ENCODE measurements around the gene RAMP1. TPM values are rescaled to one million over a fixed set of nuclear protein-coding genes. Genes with fewer than 3 reads are reported as not detected.

Gene RAMP1
- total RNA-seq, 1 donor from 2014 or later: 10.0 TPM

DNA sequence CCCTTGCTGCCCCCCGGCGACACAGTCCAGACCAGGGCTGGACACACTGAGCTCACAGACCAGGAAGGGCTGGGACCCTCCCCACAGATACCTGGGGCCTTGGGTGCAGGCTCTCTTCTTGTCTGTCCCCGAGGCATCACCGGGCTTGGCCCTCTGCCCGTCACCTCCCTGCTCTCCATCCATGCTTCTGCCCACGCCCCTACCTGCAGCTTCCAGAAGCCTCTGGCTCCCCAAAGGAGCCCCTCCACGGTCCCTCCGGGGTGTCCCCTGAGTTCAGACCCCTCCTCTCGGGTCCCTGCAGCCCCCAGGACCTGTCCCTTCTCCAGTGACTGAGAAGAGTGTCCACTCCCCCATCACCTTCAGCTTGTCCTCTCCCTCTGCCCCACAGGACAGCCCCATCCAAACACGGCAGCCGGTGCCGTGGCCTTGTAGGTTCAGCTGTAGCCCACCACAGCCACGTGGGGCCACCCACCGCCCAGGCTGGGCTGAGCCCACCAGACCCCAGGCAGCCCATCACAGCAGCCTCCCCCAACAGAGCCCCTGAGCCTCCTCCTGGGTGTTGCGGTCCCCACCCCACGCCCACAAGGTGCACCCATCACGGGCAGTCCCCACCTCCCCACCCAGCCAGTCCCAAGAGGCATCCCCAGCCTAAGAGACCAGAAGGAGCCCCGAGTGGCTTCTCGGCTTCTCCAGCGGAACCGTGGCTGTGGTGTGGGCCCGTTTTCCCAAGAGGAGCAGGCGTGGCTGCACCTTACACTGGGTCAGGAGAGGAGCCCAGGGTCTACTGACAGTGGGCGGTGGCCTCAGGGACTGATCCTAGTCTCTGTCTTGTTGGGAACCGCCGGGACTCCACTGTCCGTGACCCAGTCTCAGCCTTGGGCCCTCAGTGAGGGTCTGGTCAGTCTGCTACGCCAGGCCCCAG, 53.1 kb downstream of the RAMP1 start:
- DNase-seq (ENCODE audit: low spot score) (no peak), ATAC-seq (no peak)

DNA sequence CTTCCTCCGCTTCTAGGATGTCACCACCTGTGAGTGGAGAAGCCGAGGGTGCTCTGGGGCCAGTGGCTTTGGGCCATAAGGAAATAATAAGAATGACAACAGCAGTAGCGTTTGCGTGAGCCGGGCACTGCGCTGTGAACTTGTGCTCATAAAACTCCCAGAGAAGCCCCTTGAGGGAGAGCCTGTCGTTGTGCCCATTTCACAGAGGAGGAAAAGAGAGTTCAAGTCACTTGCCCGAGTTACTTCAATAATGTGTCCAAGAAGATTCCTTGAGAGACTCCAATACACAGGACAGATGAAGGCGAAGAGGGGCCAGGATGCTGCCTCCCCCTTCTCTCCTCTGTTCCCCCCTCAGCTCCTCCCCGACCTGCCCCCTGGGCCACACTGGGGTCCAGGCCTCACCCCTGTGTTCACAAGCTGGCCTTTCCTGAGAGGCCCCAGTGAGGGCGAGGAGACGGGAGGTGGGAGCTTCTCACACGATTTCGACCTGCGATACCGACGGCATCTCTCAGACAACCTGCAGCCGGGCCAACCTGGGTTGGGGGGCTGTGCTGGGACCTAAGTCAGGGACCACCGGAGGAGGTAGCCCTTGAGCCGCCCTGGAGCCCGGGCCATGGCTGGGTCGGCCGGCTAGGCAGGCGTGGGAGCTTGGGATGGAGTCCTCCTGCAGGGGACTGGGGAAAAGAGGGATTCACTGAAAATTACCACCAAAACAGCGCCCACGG, 53.9 kb downstream of the RAMP1 start:
- no peak for DNase-seq (ENCODE audit: low spot score)
- no peak for ATAC-seq

DNA sequence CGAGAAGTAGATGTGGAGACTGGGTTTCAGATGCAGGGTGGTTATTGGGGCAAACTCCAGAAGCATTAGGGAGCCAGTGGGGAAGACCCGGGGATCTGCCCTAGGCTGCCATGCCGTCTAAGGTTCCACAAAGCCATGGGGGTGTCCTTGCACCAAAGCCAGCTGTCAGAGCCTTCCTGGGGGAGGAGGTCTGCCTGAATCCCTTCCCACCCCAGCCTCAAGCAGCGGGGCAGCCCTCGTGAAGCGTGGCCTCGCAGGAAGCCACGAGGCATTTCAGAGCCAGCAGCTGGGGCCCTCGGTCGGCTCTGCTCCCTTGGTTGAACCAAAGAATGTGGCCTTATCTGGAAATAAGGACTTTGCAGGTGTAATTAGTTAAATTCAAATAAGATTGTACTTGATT, 56.2 kb downstream of the RAMP1 start:
- no peak for ATAC-seq
- DNase-seq (ENCODE audit: low spot score): no peak

DNA sequence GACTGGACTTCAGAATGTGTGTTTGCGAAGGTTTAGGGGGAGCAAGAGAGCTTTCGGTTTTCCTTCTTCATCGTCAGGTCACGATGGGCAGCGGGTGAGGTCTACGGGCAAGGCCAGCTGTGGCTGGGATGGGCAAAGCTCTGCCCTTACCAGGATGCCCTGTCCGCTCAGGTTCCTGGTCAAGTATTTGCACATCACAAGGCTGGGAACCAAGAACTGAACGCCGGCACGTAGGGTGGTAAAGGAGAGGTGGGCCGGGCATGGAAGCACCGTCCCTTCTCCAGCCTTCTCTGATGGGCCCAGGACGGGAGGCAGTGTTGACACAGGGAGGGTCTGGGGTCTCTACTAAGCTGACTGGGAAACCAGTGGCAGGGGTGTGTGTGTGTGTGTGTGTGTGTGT, 56.9 kb downstream of the RAMP1 start:
- DNase-seq (ENCODE audit: low spot score) (no peak), ATAC-seq (no peak)

DNA sequence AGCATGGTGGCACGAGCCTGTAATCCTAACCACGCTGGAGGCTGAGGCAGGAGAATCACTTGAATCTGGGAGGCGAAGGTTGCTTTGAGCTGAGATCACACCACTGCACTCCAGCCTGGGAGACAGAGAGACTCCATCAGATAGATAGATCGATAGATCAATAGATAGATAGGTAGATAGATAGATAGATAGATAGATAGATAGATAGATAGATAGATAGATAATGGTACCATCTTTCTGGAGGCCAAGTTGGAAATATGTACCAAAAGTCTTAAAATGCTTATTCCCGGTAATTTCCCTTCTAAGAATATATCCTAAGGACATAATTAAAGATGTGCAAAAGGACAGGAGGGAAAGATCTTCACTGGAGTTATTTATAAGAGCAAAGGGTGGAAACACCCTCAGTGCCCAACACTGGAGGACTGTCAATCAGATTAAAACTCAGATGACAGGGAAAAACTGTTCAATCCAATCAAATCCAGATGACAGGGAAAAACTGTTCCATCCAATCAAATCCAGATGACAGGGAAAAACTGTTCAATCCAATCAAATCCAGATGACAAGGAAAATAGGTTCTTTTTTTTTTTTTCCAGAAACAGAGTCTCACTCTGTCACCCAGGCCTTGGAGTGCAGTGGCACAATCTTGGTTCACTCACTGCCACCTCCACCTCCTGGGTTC, 58.4 kb downstream of the RAMP1 start:
- no peak for DNase-seq (ENCODE audit: low spot score)
- ATAC-seq: no peak

DNA sequence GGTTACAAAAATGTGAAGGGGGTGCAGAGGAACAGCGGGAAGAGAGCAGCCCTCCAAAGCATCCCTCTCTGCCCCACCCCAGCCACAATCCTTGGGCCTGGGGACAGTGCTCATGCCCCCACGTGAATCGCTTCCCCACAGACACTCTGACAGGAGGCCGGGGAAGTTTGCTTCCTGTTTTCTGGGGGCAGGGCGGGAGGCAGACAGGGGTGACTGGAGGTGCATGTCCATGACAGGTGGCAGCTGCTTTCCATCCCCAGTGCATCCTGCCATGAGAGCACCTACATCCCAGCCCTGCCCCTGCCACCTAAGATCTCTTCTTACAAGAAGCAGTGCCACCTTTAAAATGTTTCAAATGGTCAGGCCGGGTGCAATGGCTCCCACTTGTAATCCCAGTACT, 60.2 kb downstream of the RAMP1 start:
- DNase-seq (ENCODE audit: low spot score) (no peak), ATAC-seq (no peak)

DNA sequence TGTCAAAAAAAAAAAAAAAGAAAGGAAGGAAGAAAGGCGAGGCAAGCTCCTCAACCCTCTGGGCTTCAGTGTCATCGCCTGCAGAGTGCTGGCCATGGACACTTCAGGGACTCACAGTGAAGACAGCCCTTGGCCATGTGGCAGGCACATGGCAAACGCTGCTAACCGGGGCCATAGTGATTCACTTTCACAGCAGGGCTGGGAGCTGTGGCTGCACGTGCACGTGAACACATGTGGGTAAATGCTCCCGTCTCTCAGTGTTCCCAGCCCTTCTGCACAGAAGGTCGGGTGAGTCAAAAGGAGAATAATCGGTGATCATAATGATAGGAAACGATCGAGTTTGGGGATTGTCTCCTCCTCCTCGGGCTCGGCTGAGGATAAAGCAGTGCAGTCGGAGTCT, 61.2 kb downstream of the RAMP1 start:
- DNase-seq (ENCODE audit: low spot score): no peak
- ATAC-seq: no peak

DNA sequence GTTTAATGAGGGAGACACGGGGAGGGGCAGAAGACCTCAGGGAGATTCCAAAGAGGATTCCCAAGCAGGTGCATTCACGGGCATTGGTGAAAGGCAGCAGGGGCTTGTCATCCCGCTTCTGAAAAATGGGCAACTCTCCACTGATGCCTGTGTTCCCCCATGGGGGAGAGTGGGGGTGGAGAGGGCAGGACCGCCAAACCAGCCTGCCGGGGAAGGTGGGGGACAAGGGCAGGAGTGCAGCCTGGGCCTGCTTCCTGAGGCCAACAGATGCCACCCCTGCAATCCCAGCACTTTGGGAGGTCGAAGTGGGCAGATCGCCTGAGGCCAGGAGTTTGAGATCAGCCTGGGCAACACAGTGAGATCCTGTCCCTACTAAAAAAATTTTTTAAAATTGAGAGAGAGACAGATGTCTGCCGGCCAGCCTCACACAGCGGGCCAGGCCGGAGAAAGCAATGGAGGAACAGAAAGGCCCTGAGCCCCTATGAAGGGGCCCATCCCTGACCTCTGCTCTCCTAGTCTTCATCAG, 62.6 kb downstream of the RAMP1 start:
- no peak for DNase-seq (ENCODE audit: low spot score)

DNA sequence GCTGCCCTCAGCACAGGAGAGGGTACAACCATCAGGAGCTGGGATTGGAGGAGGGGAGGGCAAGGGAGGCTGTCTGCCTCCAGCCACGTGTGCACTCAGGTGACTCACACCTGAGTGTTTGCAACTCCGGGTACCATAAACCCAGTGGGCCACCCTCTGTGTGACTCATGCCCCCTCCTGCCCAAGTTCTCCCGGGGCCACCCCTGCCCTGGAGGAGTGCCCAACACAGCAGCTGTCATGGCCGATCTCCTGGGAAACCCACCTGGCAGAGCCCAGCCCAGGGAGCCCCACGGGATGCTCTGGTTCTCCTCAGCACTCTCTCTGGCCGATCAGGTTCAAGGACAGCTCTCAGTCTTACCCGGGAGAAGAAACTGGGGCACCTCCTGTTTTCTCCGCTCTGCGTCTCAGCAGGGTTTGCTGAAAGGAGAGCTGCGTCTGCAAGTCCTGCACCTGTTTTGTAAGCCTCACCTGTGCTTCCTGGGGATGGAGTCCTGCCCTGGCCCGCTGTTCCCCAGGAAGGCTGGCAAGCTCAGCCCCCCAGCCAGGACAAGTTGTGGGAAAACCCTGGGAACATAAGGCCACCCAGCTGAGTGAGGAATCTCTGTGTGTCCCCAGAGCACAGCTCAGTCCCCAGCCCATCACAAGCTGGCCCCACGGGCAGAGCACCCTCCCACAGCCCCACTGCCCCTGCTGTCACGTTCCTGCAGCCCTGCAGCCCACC, 63.4 kb downstream of the RAMP1 start:
- ATAC-seq (peak; percentile 7), DNase-seq (ENCODE audit: low spot score) (no peak)

More for the DNA sequence above, 62.6 kb downstream of the RAMP1 start:
- ATAC-seq: no peak

DNA sequence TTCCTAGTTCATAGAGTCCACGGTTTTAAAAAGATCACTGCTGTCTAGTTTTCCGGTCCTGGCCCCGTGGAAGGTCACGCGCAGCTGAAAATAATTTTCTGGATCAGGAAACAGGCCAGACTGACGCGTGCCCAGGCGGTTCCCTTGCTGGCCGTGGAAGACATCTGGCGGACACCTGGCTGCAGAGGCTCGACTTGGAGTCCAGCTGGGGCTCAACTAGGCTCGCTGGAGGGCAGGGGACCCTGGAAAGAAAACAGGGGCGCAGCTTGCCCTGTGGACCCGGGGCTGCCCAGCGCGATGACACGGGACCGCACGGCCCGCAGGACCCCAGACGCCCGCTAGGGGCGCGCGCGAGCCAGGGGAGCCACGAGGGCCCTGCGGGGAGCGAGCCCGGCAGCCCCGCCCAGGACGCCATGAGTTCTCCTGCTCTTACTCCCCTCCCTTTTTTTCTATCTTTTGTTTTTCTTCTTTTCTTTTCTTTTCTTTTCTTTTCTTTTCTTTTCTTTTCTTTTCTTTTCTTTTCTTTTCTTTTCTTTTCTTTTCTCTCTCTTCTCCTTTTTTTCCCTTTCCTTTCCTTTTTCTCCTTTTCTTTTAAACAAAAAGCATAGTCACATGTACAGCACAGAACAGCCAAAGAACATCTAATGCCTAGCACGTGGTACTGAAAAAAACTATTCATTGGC, 64.2 kb downstream of the RAMP1 start:
- DNase-seq (ENCODE audit: low spot score): peak; percentile 64
- ATAC-seq: peak; percentile 98

DNA sequence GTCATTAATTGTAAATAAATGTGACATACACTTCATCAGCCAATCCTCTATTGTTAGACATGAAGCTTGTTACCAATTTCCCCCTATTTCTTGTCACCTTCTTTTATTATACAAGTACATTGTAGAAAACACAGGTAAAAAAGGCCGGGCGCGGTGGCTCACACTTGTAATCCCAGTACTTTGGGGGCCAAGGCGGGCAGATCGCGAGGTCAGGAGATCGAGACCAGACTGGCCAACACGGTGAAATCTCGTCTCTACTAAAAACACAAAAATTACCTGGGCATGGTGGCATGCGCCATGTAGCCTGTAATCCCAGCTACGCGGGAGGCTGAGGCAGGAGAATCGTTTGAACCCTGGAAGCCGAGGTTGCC, 64.7 kb downstream of the RAMP1 start:
- DNase-seq (ENCODE audit: low spot score) (no peak), ATAC-seq (no peak)

DNA sequence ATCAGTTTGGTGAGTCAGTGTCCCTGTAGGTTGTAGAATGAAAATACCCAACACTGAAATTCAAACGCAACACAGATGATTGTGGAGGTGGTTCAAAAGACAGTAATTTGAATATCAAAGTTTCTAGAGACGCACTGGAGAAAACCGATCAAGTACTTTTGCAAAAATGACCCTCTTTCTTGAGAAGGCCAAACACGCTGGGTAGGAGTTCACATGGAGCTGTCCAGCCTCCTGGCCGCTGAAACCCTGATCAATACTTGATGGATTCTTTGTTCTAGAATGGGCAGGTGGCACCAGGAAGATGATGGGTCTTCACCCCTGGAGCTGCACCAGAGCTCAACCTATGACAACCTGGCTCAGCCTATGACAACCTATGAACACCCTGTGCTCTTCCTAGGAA, 67.7 kb downstream of the RAMP1 start:
- DNase-seq (ENCODE audit: low spot score) (no peak), ATAC-seq (no peak)

DNA sequence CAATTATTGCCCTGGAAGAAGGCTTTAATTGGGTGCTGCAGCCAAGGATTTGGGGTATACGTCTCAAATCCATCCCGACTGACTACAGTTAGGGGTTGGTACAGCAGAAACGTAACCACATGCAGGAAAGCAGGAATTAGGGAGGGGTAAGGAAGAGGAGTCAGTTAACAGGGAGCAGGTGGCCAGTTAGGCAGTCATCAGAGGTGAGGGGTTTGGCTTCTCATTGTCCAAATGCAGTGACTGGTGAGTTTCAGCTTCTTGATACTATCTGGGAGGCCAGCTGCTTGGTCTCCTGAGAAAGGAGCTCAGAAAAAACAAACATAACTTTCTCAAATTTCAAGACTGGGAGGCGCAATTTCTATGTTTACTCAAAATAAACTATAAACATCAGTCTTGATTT, 68.6 kb downstream of the RAMP1 start:
- DNase-seq (ENCODE audit: low spot score) (no peak), ATAC-seq (no peak)

DNA sequence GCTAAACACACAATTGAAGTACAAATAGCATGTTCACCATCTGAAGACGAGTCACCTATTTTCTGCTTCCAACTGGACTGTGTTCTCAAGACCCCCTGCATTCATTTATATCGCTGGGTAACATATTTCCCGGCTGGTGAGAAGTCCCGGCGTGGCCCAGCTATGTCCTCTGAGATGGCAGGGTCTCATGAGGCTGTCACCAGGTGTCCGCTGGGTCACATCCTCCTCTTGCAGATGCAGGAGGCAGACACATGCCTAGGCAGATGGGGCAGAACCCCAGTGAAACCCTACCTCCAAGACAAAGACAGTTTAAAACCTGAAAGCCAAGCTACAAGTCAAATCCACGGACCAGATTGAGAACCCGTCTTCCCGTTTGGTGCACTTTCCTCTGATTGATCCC, 70.6 kb downstream of the RAMP1 start:
- ATAC-seq: no peak
- no peak for DNase-seq (ENCODE audit: low spot score)

DNA sequence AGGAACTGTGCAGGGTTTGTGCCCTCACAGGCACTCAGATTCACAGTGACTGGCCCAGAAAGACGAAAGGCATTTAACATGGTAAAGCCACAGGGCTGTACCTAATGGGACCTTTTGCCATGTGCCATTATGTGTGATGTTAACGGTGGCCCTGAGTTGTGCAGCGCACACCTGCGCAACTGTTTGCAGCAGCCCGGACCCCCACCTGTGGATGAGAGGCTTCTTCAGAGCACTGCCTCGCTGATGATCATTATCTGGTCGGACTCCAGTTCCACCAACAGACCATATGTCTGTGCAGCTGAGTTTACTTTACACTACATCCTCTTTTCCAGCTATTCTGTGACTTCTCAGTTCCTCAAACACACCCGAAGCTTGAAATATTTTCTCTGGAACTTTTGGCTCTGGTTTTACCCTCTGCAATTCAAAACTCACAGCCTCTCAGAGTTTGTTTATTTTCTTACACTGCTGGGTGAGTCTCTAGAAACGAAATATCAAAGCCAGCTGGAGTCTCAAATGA, 71.8 kb downstream of the RAMP1 start:
- DNase-seq (ENCODE audit: low spot score): no peak
- ATAC-seq: no peak

DNA sequence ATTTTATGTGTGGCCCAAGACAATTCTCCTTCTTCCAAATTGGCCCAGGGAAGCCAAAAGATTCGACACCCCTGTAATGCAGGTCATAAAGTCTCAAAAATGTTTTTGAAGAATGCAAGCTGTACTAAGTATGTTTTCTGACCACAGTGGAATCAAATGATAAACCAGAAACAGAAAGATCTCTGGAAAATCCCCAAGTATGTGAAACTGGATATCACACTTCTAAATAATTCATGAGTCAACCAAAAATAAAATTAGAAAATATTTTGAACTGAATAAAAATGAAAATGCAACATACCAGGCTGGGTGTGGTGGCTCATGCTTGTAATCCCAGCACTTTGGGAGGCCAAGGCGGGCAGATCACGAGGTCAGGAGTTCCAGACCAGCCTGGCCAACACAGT, 73.3 kb downstream of the RAMP1 start:
- DNase-seq (ENCODE audit: low spot score) (no peak), ATAC-seq (no peak)

DNA sequence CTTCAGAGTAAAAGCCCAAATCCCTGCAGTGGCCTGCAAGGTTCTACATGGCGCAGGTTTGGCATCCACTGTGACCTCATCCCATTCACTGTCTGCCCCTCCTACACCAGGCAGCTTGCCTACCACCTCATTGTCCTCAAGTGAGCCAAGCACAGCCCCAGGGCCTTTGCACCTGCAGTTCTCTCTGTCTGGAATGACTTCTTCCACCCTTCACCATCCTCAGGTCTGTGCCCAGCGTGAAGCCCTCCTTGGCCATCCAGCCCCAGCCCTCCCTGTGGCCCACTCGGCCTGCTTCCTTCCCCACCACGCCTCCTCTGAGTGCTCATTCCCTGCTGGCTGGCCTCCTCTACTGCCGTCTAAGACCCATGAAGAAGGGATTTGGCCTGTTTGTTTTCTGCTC, 74.8 kb downstream of the RAMP1 start:
- no peak for ATAC-seq

DNA sequence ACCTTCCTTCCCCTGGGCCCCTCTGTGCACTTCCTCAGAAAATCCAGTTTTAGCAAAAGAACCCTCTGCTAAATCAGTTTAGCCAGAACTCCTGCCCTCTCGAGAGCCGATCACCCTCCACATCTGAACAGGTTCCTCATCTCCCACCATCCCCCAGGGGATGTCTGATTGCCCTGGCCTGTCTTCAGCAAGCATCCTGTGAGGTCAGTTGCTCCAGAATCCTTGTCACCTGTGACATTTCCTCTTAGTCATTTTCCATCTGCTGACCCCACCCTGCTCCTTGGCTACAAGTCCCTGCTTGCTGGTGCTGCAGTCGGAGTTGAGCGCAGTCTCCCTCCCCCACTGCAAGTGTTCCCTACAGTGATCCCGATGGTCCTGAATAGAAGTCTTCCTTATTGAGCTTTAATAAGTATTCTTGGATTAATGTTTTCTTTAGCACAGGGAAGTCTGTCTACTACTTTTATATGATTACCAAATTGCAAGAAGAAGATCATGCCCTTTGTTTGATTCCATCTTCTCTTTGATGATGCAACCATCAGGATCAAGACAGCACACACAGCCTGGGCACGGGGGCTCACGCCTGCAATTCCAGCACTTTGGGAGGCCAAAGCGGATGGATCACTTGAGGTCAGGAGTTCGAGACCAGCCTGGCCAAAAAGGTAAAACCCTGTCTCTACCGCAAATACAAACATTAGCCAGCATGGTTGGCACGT, 76.5 kb downstream of the RAMP1 start:
- ATAC-seq: no peak
- no peak for DNase-seq (ENCODE audit: low spot score)

More for the DNA sequence above, 74.8 kb downstream of the RAMP1 start:
- no peak for DNase-seq (ENCODE audit: low spot score)

DNA sequence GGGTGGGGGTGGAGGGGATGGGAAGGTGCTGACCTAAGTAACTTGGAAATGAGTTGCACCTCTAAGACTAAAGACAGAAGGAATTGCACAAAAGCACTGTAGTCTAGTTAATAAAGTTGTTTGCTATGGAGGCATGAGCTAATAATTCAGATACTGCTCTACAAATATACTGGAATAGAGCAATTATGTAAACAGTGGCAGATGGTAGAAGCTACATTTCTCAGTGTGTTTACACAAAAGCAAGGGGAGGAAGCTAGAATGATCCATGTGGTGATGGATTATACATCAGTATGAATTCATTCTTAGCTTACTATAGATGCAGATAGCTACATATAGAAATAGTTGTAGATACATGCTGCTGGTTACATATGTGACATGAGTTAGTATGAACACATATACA, 79.8 kb downstream of the RAMP1 start:
- ATAC-seq (no peak), DNase-seq (ENCODE audit: low spot score) (no peak)
